OCI-LY3 (cell line): ENCODE results near the gene EIF2B2.

Experiments used
- EZH2phosphoT487 ChIP-seq: fragments of 200-600 bp; shearing (Covaris generic); IDR thresholded peaks from 2 replicates; pipeline ENCODE4 v1.6.1; 2018; ENCODE audit warnings: antibody characterized with exemption, mixed run types, low read depth
- TF ChIP-seq, protein P1 (sequence below): fragments of 200-600, 300-600 bp; sonication (generic); IDR thresholded peaks from 2 replicates; pipeline ENCODE4 v1.5.1; 2014; ENCODE audit warnings: antibody characterized with exemption, low read length, low read depth

DNA sequence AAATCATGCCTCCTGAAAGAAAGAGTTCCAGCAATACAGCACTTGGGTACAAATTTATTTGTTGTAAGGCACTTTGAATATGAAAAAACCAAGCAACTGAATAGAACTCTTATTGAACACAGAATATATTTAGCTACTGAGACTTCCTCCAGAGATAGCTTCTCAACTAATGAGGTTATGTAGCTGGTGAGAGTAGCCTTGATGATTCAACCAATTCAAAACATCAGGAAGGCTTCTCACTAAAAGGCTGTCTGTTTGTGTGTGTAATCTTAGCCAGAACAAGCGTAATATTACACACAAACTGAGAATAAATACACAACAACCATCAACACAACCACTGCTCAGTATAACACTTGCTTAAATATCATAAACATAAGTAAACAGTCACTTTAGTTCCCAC is 20.4 kb downstream of the EIF2B2 start:
- TF ChIP-seq, protein P1, sequence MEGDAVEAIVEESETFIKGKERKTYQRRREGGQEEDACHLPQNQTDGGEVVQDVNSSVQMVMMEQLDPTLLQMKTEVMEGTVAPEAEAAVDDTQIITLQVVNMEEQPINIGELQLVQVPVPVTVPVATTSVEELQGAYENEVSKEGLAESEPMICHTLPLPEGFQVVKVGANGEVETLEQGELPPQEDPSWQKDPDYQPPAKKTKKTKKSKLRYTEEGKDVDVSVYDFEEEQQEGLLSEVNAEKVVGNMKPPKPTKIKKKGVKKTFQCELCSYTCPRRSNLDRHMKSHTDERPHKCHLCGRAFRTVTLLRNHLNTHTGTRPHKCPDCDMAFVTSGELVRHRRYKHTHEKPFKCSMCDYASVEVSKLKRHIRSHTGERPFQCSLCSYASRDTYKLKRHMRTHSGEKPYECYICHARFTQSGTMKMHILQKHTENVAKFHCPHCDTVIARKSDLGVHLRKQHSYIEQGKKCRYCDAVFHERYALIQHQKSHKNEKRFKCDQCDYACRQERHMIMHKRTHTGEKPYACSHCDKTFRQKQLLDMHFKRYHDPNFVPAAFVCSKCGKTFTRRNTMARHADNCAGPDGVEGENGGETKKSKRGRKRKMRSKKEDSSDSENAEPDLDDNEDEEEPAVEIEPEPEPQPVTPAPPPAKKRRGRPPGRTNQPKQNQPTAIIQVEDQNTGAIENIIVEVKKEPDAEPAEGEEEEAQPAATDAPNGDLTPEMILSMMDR: no peak
- TF ChIP-seq EZH2phosphoT487: no peak
